ENCODE results near the gene HNF1A. TPM values are rescaled to one million over a fixed set of nuclear protein-coding genes. Genes with fewer than 3 reads are reported as not detected.

HNF1A gene
- total RNA-seq, 1 experiment from 2014 or later = not detected

- Histone ChIP-seq H3K36me3 (ENCODE audit: control insufficient read depth in 1 of 2, insufficient read depth in 2 of 2, low read length in 2 of 2) (no peaks in the 10 kb centered on the region), H3K4me2 (ENCODE audit: low read length) (no peak overlapping the region), H3K9me2 (ENCODE audit: insufficient read depth) (no peaks in the 10 kb centered on the region), H3K79me2 (ENCODE audit: insufficient read depth, low read length) (no peaks in the 10 kb centered on the region), H3K4me1 (ENCODE audit: control insufficient read depth in 1 of 2, insufficient read depth in 2 of 2, low read length in 2 of 2) (peaks cover 0 to 6% of the 10 kb centered on the region in 2 experiments; a peak in 2 of 4 replicates), H3K4me3 (replicated peaks in 1 of 2; ENCODE audit: low read depth in 1 of 2, low read length in 2 of 2) (no peak overlapping the region), H3K9me3 (ENCODE audit: control insufficient read depth in 1 of 2, insufficient read depth in 1 of 2, low read depth in 1 of 2, low read length in 2 of 2) (no peaks in the 10 kb centered on the region), H2AFZ (ENCODE audit: low read depth, low read length, poor library complexity, severe bottlenecking) (no peak overlapping the region), H4K20me1 (ENCODE audit: insufficient read depth) (no peaks in the 10 kb centered on the region), H3K27me3 (ENCODE audit: insufficient read depth, low read length) (no peaks in the 10 kb centered on the region), H3K27ac (ENCODE audit: low read depth, low read length) (no peak overlapping the region), H3K9ac (ENCODE audit: low read length) (no peak overlapping the region)
- intact Hi-C loops (cut with micrococcal nuclease) = no loop called here
- ChIA-PET RAD21 (ENCODE audit: low non-redundant PET in 1 of 2, low total read pairs in 2 of 2, uncharacterized antibody in 2 of 2, unreplicated experiment in 2 of 2) (interaction anchor here in 1 of 2 experiments (1.2 kb wide), 1 partner anchor 10 kb away, joined by 3 read pairs; no protein-coding TSS in a partner anchor), CTCF (interaction anchor here (1.0 kb wide), 1 partner anchor 10 kb away, joined by 3 read pairs; no protein-coding TSS in a partner anchor), POLR2A (no interaction called here)
- no peak for DNase-seq (ENCODE audit: low read depth, low spot score)
- TF ChIP-seq ELF1 (IDR thresholded peaks at IDR 0.05; ENCODE audit: borderline replicate concordance, low read depth) = no peak
- no peak for TF ChIP-seq SRF (IDR thresholded peaks at IDR 0.05; ENCODE audit: low read depth)
- TF ChIP-seq ZFX (IDR thresholded peaks at IDR 0.05) = no peak
- TF ChIP-seq POLR2A (IDR thresholded peaks at IDR 0.05; ENCODE audit: borderline replicate concordance, extremely low read depth, insufficient read depth, insufficient read length) = no peak
- TF ChIP-seq ZNF274 (IDR thresholded peaks at IDR 0.05; ENCODE audit: low read depth, low read length) = no peak
- no peak for TF ChIP-seq JUND (IDR thresholded peaks at IDR 0.05)
- no peak for TF ChIP-seq RAD21 (IDR thresholded peaks at IDR 0.05; ENCODE audit: low read depth)
- TF ChIP-seq SP1 (IDR thresholded peaks at IDR 0.05; ENCODE audit: low read depth) = no peak
- BruUV-seq (replicated peaks) = no TSS peak
- no peak for ATAC-seq
Measured at GRCh38 chr12:120981407-120981941, 3.1 kb downstream of the HNF1A start.

DNA sequence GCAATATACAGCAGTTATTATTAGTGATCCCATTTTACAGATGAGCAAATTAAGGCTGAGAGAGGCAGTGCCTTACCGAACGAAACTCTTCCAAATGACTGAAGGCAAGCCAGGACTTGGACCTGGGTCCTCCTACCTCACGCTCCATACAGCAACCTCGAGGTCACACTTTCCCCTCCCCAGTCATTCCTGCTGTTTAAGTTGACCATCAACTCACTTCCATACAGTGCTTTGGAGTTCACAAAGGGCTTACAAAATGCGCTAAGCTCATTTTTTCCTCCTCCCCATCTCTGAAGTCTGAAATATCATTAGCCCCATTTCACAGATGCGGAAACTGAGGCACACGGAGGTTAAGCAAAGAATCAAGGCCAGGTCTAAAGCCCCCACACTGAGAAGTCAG lies 4.3 kb downstream of the HNF1A start:
- Histone ChIP-seq H3K27ac (ENCODE audit: low read depth, low read length) (no peak overlapping the region), H3K4me2 (ENCODE audit: low read length) (no peak overlapping the region), H3K4me3 (replicated peaks in 1 of 2; ENCODE audit: low read depth in 1 of 2, low read length in 2 of 2) (no peak overlapping the region), H2AFZ (ENCODE audit: low read depth, low read length, poor library complexity, severe bottlenecking) (no peak overlapping the region), H3K79me2 (ENCODE audit: insufficient read depth, low read length) (no peaks in the 10 kb centered on the region), H4K20me1 (ENCODE audit: insufficient read depth) (no peaks in the 10 kb centered on the region), H3K9ac (ENCODE audit: low read length) (no peak overlapping the region), H3K4me1 (ENCODE audit: control insufficient read depth in 1 of 2, insufficient read depth in 2 of 2, low read length in 2 of 2) (peaks cover 0 to 6% of the 10 kb centered on the region in 2 experiments; a peak in 3 of 4 replicates), H3K9me2 (ENCODE audit: insufficient read depth) (no peaks in the 10 kb centered on the region), H3K9me3 (ENCODE audit: control insufficient read depth in 1 of 2, insufficient read depth in 1 of 2, low read depth in 1 of 2, low read length in 2 of 2) (no peaks in the 10 kb centered on the region), H3K36me3 (ENCODE audit: control insufficient read depth in 1 of 2, insufficient read depth in 2 of 2, low read length in 2 of 2) (no peaks in the 10 kb centered on the region), H3K27me3 (ENCODE audit: insufficient read depth, low read length) (no peaks in the 10 kb centered on the region)
- ChIA-PET CTCF (interaction anchor here (0.6 to 0.7 kb wide), 3 partner anchors 247 to 544 kb away, joined by 3 read pairs; no protein-coding TSS in a partner anchor), RAD21 (ENCODE audit: low non-redundant PET in 1 of 2, low total read pairs in 2 of 2, uncharacterized antibody in 2 of 2, unreplicated experiment in 2 of 2) (no interaction called here), POLR2A (no interaction called here)
- DNase-seq (ENCODE audit: low read depth, low spot score) (no peak), ATAC-seq (no peak)
- TF ChIP-seq MAX (IDR thresholded peaks at IDR 0.05) = no peak
- no peak for TF ChIP-seq SP1 (IDR thresholded peaks at IDR 0.05; ENCODE audit: low read depth)
- no peak for TF ChIP-seq EZH2 (IDR thresholded peaks at IDR 0.05)
- no peak for TF ChIP-seq CBX3 (IDR thresholded peaks at IDR 0.05; ENCODE audit: low read depth)
- TF ChIP-seq ZFX (IDR thresholded peaks at IDR 0.05) = no peak
- no peak for TF ChIP-seq YY1 (IDR thresholded peaks at IDR 0.05; ENCODE audit: extremely low read depth, insufficient replicate concordance, low read depth, low read length)
- TF ChIP-seq SIN3A (IDR thresholded peaks at IDR 0.05; ENCODE audit: low read depth) = no peak
- no peak for TF ChIP-seq TCF7L2 (IDR thresholded peaks at IDR 0.05; ENCODE audit: borderline replicate concordance, extremely low read depth, insufficient read depth, insufficient read length)
- intact Hi-C loops (cut with micrococcal nuclease) = no loop called here
- no TSS peak for BruUV-seq (replicated peaks)
